CD4-positive, alpha-beta T cell treated with Interleukin-6 for 4 hours (primary cell): ENCODE measurements around the gene RETREG2.
A peak's percentile ranks its signal among the peaks of the same experiment; 100 is the strongest.
"Not testable (repeated sequence)": the region's sequence is repeated elsewhere in the genome, so short reads cannot be mapped to it uniquely, and the experiment has no call there.

ENCODE experiments used
- DNase-seq: peaks from one replicate; pipeline ENCODE4 v3.0.0-alpha.2; 2020; ENCODE audit warnings: mixed read lengths

Gene RETREG2

GRCh38 chr2:219198974-219199373 lies 20.9 kb downstream of the RETREG2 start:
- DNase-seq, result no peak

DNA sequence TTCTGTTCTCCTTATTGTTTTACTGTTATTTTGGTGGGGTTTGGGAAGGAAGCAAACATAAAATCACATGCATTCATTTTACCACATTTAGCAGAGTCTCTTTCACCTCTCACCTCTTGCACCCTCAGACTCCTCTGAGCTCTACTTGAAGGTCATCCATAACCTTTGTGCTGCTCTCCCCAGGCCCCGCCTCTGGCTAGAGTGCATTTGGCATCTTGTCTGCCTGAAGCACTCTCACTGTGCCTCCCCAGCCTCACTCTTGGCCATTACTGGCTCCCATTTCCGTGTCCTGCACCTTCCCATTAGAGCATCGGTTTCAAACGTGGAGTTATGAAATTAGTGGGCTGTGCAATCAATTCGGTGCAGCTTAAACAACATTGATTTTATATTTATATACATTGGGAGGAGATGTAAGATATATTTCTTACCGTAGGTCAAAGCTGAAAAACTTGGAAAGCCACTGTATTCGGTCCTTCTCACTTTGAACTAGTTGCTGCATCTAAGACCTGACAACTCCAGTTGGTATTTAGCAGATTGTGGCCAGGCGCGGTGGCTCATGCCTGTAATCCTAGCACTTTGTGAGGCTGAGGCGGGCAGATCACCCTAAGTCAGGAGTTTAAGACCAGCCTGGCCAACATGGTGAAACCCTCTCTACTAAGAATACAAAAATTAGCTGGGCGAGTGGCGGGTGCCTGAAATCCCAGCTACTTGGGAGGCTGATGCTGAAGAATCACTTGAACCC lies 21.6 kb downstream of the RETREG2 start:
- DNase-seq, result no peak

DNA sequence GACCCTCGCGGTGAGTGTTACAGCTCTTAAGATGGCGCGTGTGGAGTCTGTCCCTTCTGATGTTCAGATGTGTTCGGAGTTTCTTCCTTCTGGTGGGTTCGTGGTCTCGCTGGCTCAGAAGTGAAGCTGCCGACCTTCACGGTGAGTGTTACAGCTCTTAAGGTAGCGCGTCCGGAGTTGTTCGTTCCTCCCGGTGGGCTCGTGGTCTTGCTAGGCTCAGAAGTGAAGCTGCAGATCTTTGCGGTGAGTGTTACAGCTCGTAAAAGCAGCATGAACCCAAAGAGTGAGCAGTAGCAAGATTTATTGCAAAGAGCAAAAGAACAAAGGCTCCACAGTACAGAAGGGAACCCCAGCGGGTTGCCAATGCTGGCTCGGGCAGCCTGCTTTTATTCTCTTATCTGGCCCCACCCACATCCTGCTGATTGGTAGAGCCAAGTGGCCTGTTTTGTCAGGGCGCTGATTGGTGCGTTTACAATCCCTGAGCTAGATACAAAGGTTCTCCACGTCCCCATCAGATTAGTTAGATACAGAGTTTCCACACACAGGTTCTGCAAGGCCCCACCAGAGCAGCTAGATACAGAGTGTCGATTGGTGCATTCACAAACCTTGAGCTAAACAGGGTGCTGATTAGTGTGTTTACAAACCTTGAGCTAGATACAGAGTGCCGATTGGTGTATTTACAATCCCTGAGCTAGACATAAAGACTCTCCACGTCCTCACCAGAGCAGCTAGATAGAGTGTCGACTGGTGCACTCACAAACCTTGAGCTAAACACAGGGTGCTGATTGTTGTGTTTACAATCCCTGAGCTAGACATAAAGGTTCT lies 22.6 kb downstream of the RETREG2 start:
- peak; percentile 32 for DNase-seq

DNA sequence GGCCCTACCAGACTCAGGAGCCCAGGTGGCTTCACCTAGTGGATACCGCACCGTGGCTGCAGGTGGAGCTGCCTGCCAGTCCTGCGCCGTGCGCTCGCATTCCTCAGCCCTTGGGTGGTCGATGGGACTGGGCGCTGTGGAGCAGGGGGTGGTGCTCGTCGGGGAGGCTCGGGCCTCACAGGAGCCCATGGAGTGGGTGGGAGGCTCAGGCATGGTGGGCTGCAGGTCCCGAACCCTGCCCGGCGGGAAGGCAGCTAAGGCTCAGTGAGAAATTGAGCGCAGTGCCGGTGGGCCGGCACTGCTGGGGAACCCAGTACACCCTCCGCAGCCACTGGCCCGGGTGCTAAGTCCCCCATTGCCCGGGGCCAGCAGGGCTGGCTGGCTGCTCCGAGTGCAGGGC lies 23.3 kb downstream of the RETREG2 start:
- not testable (repeated sequence) for DNase-seq

GRCh38 chr2:219204425-219205164 lies 26.5 kb downstream of the RETREG2 start:
- no peak for DNase-seq

DNA sequence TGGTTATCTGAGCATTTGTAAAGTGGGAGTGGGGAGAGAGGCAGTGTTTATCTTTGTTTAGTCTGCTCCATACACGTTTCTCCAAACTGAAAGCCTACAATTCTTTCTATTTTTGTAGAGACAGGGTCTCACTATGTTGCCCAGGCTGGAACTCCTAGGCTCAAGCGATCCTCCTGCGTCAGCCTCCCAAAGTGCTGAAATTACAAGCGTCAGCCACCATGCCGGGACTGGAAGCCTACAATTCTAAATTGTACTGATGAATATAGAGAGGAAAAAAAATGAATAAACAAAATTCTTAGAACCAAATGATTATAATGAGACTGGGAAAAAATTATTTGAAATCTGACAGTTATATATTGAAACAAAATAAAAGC lies 27.1 kb downstream of the RETREG2 start:
- DNase-seq, result no peak

DNA sequence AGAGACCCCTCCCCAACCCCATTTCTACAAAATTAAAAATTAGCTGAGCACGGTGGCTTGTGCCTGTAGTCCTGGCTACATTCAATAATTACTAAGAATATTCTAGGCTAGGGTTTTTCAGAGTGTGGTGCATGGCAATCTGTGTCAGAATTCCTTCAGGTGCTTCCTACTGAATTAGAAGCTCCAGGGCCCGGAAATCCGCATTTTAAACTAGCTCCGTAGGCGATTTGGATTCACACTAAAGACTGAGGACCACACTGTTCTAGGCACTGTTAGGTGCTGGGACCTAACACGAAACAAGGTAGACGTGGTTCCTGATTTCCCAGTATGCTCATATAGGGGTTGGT lies 27.9 kb downstream of the RETREG2 start:
- DNase-seq, result no peak

GRCh38 chr2:219206328-219207133 lies 28.5 kb downstream of the RETREG2 start, which contains the start of gene ZFAND2B:
ZFAND2B (plus strand) TSS chr2:219206782; CDS start chr2:219206988, 206 bp downstream.
- peak; percentile 97 for DNase-seq

- DNase-seq, result no peak
These were observed 29.2 kb downstream of the RETREG2 start for GRCh38 chr2:219207134-219207883.

- no peak for DNase-seq
These were observed 30.0 kb downstream of the RETREG2 start for GRCh38 chr2:219207884-219208740.

- DNase-seq, result no peak
These were observed 31.4 kb downstream of the RETREG2 start for GRCh38 chr2:219209236-219210195.

- no peak for DNase-seq
These were observed 32.3 kb downstream of the RETREG2 start for GRCh38 chr2:219210196-219210885.

DNA sequence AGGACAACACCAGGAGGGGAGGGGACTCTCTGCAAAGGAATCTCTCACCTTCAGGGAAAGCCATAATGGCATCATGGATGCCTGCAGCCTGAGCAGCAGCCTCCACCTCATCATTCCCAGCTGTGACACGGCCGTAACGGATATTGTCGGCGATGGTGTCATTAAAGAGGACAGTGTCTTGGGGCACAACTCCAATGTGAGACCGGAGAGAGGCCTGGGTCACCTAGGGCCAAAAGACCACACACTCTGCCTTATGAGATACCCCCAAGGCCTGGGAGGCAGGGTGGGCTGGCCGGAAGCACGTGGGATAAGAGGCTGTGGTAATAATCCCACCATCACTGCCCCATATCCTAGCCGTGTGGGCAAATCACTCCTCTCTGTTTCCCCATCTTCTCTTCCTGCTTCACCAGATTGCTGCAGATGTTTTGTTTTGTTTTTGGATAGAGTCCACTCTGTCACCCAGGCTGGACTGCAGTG lies 32.8 kb downstream of the RETREG2 start:
- DNase-seq, result no peak

DNA sequence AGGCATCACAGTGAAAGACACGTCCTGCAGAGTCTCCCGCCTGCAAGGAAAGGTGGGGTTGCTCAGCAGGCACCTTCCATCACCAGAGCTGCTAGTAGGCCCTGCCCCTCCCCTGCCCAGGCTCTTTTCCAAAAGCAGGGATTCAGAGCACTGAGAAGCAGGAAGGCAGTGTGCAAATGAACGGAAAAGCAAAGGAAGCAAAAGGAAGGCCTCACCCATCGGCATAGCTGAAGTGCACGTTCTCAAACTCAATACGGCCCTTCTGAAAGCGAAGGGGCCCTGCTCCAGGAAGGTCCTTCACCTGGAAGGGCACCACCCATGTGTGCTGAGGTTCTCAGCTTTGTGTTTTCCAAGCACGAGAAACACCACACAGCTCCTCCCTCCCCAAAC lies 34.9 kb downstream of the RETREG2 start:
- no peak for DNase-seq

DNA sequence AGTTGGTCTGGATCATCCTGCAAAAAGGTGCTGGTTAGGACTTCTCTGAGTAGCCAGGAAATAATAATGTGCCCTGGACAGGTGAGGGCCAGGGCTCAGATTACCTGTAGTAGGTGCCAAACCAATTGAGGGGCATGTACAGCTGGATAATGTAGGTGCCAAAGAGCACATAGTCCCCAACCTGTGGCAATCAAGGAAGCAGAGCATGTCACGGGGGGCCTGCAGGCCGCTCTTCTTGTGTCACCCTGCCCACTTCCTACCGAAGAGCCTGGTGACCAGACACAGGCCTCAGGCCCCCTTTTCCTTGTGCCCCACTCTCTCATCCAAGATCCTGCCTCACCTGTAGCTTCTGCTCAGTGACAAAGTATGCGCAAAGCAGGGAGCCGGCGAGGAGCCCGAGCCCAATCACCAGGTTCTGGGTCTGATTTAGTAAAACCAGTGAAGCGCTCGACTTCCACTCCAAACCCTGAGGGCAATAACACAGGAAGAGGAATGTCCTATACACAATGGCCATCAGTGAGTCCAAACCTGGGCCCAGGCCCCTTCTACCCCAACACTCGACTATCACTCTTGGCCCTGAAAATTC lies 35.5 kb downstream of the RETREG2 start:
- DNase-seq, result no peak

DNA sequence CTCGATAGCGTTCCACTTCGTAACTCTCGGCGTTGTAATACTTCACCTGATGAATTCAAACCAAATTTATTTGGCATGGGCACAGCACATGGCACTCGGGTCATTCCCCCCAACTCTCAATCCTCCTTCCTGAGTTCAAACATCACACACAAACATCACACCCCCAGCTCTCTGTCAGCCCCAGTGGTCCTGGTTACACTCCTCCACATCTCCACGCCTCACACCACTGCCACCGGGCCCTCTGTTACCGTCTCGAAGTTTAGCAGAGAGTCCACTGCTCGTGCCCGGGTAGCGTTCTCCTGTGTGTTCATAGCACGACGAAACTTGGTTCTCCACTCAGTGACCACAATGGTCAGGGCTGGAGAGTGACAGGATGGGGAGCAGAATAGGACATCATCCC lies 36.1 kb downstream of the RETREG2 start:
- DNase-seq, result no peak

DNA sequence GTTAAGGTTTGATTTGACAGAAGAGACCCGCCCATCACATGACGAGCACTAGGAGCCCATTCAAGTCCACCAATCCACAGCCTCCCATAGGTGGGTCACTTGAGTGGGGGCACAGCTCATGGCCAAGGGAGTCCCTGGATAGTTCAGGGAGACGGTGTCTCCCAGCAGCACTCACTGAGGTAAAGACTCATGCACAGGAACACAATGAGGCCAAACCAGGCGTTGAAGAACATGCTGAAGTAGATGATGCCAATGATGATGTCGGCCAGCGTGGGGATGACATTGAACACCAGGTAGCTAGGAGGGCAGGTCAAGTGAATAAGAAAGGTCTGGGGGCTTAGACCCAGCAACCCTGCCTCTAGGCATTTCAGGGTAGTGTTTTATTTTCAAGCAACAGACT lies 36.7 kb downstream of the RETREG2 start:
- no peak for DNase-seq

- no peak for DNase-seq
These were observed 37.9 kb downstream of the RETREG2 start for GRCh38 chr2:219215871-219216534.
